Progenitor cell of endocrine pancreas (in vitro differentiated cells): ENCODE data around the gene TEC. TPM values are rescaled to one million over a fixed set of nuclear protein-coding genes. Genes with fewer than 3 reads are reported as not detected.

ENCODE experiments used
- DNase-seq: peaks from one replicate; pipeline ENCODE4 v3.0.0; 2021; ENCODE audit warnings: low spot score; ENCODE audit not compliant: unreplicated experiment
- H3K27ac Mint-ChIP-seq: 2 replicates; pipeline ENCODE4 v1.8.0; 2021; ENCODE audit warnings: mild to moderate bottlenecking, moderate library complexity, mixed read lengths
- H3K27me3 Mint-ChIP-seq: 2 replicates; pipeline ENCODE4 v1.8.0; 2021; ENCODE audit warnings: mixed read lengths
- H3K36me3 Mint-ChIP-seq: 2 replicates; pipeline ENCODE4 v1.8.0; 2022; ENCODE audit warnings: mixed read lengths; ENCODE audit not compliant: insufficient read depth
- H3K4me1 Mint-ChIP-seq: 2 replicates; pipeline ENCODE4 v1.8.0; 2021; ENCODE audit warnings: low read depth, mixed read lengths
- H3K4me3 Mint-ChIP-seq: 2 replicates; pipeline ENCODE4 v1.8.0; 2021; ENCODE audit warnings: low read depth, mild to moderate bottlenecking, moderate library complexity, mixed read lengths
- H3K9me3 Mint-ChIP-seq: 2 replicates; pipeline ENCODE4 v1.8.0; 2021; ENCODE audit warnings: low read depth, mixed read lengths
- total RNA-seq: library from RNA; stranded (reverse); gene quantifications from 2 replicates; pipeline ENCODE4 v1.2.1, GENCODE V29; 2021
- TF ChIP-seq, protein P1 (sequence below): fragments of 200-600 bp; sonication (generic); IDR thresholded peaks from one replicate; pipeline ENCODE4 v1.5.0; 2021; ENCODE audit warnings: antibody characterized with exemption, mild to moderate bottlenecking; ENCODE audit not compliant: unreplicated experiment

The TEC gene
- total RNA-seq, 1 donor from 2014 or later = 3.4 TPM

DNA sequence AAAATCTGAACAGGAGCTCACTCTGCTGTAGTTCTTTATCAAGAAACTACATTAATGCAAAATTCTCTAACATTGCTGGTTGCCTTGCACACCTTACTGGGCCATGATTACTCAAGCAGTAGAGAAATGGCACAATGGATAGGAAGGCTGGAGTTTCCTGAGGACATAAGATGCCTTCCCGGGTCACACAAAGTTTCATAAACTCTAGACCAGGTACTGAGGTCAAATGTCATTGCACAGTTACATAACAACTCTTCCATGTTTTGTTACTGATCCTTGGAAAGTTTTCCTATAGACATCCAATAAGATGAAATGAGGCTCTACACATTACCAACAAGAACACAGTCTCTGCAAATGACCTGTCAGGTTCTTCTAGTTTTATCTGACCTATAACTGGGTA is 9.9 kb downstream of the TEC start:
- TF ChIP-seq, protein P1, sequence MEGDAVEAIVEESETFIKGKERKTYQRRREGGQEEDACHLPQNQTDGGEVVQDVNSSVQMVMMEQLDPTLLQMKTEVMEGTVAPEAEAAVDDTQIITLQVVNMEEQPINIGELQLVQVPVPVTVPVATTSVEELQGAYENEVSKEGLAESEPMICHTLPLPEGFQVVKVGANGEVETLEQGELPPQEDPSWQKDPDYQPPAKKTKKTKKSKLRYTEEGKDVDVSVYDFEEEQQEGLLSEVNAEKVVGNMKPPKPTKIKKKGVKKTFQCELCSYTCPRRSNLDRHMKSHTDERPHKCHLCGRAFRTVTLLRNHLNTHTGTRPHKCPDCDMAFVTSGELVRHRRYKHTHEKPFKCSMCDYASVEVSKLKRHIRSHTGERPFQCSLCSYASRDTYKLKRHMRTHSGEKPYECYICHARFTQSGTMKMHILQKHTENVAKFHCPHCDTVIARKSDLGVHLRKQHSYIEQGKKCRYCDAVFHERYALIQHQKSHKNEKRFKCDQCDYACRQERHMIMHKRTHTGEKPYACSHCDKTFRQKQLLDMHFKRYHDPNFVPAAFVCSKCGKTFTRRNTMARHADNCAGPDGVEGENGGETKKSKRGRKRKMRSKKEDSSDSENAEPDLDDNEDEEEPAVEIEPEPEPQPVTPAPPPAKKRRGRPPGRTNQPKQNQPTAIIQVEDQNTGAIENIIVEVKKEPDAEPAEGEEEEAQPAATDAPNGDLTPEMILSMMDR = no peak
- DNase-seq = no peak
- no peak overlapping the region for H3K27ac Mint-ChIP-seq
- H3K9me3 Mint-ChIP-seq = no peaks in the 10 kb centered on the region
- H3K36me3 Mint-ChIP-seq = no peaks in the 10 kb centered on the region
- no peaks in the 10 kb centered on the region for H3K27me3 Mint-ChIP-seq
- peaks cover 5% of the 10 kb centered on the region for H3K4me1 Mint-ChIP-seq
- no peak overlapping the region for H3K4me3 Mint-ChIP-seq

DNA sequence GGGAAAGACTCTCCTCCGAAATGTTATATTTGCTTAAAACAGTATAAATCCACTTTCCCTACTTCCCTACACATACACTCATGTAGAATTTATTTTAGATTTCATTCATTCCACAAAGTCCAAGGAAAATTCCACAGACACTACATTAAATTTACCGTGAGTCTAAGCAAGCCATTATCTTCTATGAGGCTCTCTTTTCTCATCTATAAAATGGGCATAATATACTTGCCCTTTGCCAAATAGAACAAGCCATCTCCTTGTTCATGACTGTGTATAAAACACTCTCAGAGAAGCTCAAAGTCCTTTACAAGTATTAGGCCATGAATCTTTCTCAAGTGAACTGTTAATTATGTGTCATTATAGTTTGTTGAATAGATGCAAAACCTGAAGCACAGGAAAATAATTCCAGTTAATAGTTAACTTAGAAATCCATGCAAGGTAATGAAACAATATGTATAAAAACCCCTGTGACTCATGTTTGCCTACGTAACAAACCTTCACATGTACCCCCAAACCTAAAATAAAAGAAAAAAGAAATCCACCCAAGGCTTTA is 10.7 kb downstream of the TEC start:
- no peaks in the 10 kb centered on the region for H3K27me3 Mint-ChIP-seq
- peaks cover 5% of the 10 kb centered on the region for H3K4me1 Mint-ChIP-seq
- H3K4me3 Mint-ChIP-seq = no peak overlapping the region
- H3K36me3 Mint-ChIP-seq = no peaks in the 10 kb centered on the region
- H3K27ac Mint-ChIP-seq = no peak overlapping the region
- H3K9me3 Mint-ChIP-seq = no peaks in the 10 kb centered on the region
- TF ChIP-seq, protein P1 = no peak
- no peak for DNase-seq

DNA sequence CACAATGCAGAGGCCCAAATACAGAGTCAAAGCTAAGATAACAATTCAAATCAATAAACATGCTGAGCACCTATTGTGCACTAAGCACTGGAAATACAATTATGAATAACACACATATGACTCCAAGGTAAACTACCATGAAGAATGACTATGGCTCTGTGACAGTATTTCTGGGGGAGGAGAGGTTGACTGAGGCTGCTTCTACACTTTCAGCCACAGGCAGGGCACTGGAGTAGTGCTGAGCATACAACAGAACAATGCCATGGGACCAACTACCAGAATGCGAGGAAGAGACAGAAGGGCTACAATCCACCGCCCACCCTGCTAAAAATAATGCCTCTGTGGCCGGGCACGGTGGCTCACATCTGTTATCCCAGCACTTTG is 13.7 kb downstream of the TEC start:
- no peak overlapping the region for H3K4me3 Mint-ChIP-seq
- H3K27ac Mint-ChIP-seq = no peak overlapping the region
- H3K9me3 Mint-ChIP-seq = peaks cover 3% of the 10 kb centered on the region
- no peaks in the 10 kb centered on the region for H3K36me3 Mint-ChIP-seq
- TF ChIP-seq, protein P1 = no peak
- no peaks in the 10 kb centered on the region for H3K27me3 Mint-ChIP-seq
- peaks cover 9% of the 10 kb centered on the region for H3K4me1 Mint-ChIP-seq
- no peak for DNase-seq

DNA sequence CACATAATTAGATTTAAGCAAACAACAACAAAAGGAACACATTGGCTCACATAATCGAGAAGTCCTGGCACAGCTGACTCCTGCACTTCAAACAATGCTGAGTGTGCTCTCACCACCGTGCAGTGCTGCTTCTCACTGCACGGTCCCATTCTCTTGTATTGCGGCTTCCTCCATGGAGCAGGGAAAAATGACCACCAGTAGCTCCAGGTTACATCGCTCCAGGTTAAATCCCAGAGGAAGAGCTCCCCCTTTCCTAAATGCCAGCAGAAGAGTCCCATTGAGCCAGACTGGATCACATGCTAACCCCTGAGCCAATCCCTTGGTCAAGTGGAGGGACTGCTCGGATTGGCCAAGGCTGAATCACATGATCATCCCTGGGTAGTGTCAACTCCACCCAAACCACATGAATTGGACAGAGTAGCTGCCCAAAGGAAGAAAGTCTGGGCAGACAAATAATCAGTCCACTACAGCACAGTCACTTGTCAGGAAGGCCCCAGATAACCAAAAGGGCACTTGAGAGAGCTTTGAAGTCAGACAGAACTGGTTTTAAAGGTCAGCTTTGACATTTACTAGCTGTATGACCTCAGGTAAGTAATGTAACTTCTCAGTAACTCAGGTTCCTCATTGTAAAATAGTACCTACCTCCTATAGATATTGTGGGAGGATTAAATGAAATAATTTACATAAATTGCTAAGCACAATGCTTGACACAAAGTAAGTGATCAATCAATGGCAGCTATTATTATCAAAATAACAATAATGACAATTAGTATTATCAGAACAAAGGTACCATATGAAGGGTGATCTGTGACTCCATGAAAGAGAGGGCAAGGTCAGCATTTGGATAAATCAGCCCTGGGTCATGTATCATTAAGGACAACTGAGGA is 14.3 kb downstream of the TEC start:
- TF ChIP-seq, protein P1 = no peak
- H3K27me3 Mint-ChIP-seq = no peaks in the 10 kb centered on the region

DNA sequence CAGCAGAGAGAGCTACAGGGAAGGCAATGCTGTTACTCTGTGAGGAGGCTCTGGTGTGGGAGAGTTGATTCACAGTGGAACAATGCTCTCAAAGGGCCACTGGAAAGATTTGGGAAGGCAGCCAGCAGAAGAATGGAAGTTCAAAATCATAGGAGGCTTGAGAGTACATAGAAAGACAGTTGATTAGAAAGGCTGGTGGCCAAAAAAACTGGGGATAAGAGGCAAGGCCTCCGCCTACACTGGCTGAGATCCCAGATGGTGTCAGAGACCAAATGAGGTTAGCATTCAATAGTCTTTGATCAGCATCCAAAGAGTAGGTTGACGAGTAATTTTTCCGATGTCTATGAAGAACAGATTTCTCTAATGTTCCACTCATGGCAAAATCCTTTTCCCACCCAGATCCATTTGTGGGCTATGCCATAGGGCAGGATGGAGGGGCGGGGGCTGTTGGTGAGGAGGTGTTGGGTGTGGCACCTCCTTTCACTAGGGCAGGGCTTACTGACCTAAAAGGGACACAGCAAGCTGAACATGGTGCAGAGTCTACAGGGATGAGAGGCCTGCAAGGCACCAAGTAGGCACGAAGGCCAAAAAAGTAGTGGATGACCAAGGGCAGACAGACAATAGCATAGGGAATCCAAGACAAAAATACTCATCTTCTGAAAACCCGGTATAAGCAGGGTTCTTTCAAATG is 15.1 kb downstream of the TEC start:
- H3K27me3 Mint-ChIP-seq = no peaks in the 10 kb centered on the region
- H3K36me3 Mint-ChIP-seq = no peaks in the 10 kb centered on the region
- peaks cover 9% of the 10 kb centered on the region for H3K4me1 Mint-ChIP-seq
- H3K27ac Mint-ChIP-seq = no peak overlapping the region
- TF ChIP-seq, protein P1 = no peak
- peaks cover 5% of the 10 kb centered on the region for H3K9me3 Mint-ChIP-seq
- no peak for DNase-seq
- H3K4me3 Mint-ChIP-seq = no peak overlapping the region

More for the DNA sequence above, 14.3 kb downstream of the TEC start:
- DNase-seq = no peak
- Mint-ChIP-seq H3K36me3 (no peaks in the 10 kb centered on the region), H3K4me3 (no peak overlapping the region), H3K9me3 (peaks cover 5% of the 10 kb centered on the region), H3K4me1 (peaks cover 9% of the 10 kb centered on the region), H3K27ac (no peak overlapping the region)
